DOHH2 (cell line): ENCODE measurements around the gene SLC1A4.

ENCODE experiments used
- H3F3A ChIP-seq: fragments of 200-600 bp; sonication (generic), shearing (Covaris generic); 2 replicates; pipeline ENCODE4 v1.6.0; 2016; ENCODE audit warnings: antibody characterized with exemption, mild to moderate bottlenecking; ENCODE audit not compliant: control insufficient read depth, insufficient read depth
- H3K27ac ChIP-seq: fragments of 200-600 bp; sonication (generic); 2 replicates; pipeline ENCODE4 v1.5.1; 2014; ENCODE audit warnings: low read depth, mild to moderate bottlenecking, low read length, moderate library complexity
- H3K27me3 ChIP-seq: fragments of 200-600 bp; sonication (generic); 2 replicates; pipeline ENCODE4 v1.6.1; 2014; ENCODE audit warnings: mild to moderate bottlenecking, low read length, mixed read lengths; ENCODE audit not compliant: control insufficient read depth
- H3K36me3 ChIP-seq: fragments of 200-600 bp; sonication (generic); 2 replicates; pipeline ENCODE4 v1.6.1; 2014; ENCODE audit warnings: mild to moderate bottlenecking, low read length, moderate library complexity, mixed read lengths; ENCODE audit not compliant: control insufficient read depth
- H3K4me1 ChIP-seq: fragments of 200-600 bp; sonication (generic); 2 replicates; pipeline ENCODE4 v1.6.1; 2014; ENCODE audit warnings: mild to moderate bottlenecking, low read length, mixed read lengths; ENCODE audit not compliant: control insufficient read depth
- H3K4me2 ChIP-seq: fragments of 200-600 bp; sonication (generic); 2 replicates; pipeline ENCODE4 v1.6.0; 2014; ENCODE audit warnings: mild to moderate bottlenecking, low read length, moderate library complexity
- H3K4me3 ChIP-seq: fragments of 200-600 bp; sonication (generic); 2 replicates; pipeline ENCODE4 v1.5.1; 2014; ENCODE audit warnings: mild to moderate bottlenecking, low read length, mixed read lengths
- H3K79me2 ChIP-seq: fragments of 200-600 bp; sonication (generic); 2 replicates; pipeline ENCODE4 v1.6.1; 2014; ENCODE audit warnings: mild to moderate bottlenecking, low read length, mixed read lengths; ENCODE audit not compliant: control insufficient read depth
- H3K9me2 ChIP-seq: fragments of 200-600 bp; sonication (generic); replicated peaks from 2 replicates; pipeline ENCODE4 v1.6.1; 2014; ENCODE audit warnings: mild to moderate bottlenecking, low read length, mixed read lengths; ENCODE audit not compliant: control insufficient read depth
- H3K9me3 ChIP-seq: fragments of 200-600 bp; sonication (generic); 2 replicates; pipeline ENCODE4 v1.6.1; 2014; ENCODE audit warnings: antibody characterized with exemption, low read length, mixed read lengths; ENCODE audit not compliant: control insufficient read depth, insufficient read depth
- H4K20me1 ChIP-seq: fragments of 200-600 bp; sonication (generic); 2 replicates; pipeline ENCODE4 v1.6.0; 2014; ENCODE audit warnings: low read depth, mild to moderate bottlenecking, antibody characterized with exemption, low read length, moderate library complexity; ENCODE audit not compliant: control insufficient read depth, insufficient read depth
- EZH2phosphoT487 ChIP-seq: fragments of 200-600 bp; sonication (generic); IDR thresholded peaks from 2 replicates; pipeline ENCODE4 v1.6.1; 2017; ENCODE audit warnings: borderline replicate concordance, mild to moderate bottlenecking, antibody characterized with exemption, low read length, moderate library complexity, mixed read lengths
- TF ChIP-seq, protein P1 (sequence below): fragments of 200-600 bp; sonication (generic); IDR thresholded peaks from one replicate; pipeline ENCODE4 v1.5.1; 2014; ENCODE audit warnings: antibody characterized with exemption, mild to moderate bottlenecking, low read depth, low read length; ENCODE audit not compliant: poor library complexity, severe bottlenecking

SLC1A4 gene

DNA sequence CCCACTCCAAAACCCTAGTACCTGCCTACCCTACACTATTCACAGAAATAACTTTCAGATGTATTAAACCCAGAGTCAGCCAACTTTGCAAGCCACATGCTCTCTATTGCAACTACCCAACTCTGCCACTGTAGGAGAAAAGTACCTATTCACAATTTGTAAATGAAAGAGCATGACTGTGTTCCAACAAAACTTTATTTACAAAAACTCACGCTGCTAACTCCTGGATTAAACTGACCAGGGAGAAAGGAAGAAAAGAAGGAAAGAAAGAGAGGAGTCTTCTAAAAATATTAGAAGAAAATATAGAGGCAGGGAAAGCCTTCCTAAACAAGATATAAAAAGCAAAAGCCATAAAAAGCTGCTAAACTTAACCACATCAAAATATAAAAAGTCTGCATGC lies 24.6 kb downstream of the SLC1A4 start:
- Histone ChIP-seq H3K27me3 (no peaks in the 10 kb centered on the region), H3K27ac (peak overlapping the region; percentile 13), H3K9me2 (no peaks in the 10 kb centered on the region), H3K4me1 (peaks cover 57% of the 10 kb centered on the region), H3K36me3 (peaks cover 81% of the 10 kb centered on the region), H3K79me2 (peaks cover 4% of the 10 kb centered on the region; the same call in 1 of the 2 replicates), H3F3A (peaks cover 9% of the 10 kb centered on the region), H3K9me3 (no peaks in the 10 kb centered on the region), H3K4me3 (peak overlapping the region; percentile 5; the same call in 1 of the 2 replicates), H4K20me1 (no peaks in the 10 kb centered on the region), H3K4me2 (peak overlapping the region; percentile 40)
- TF ChIP-seq EZH2phosphoT487, result no peak
- TF ChIP-seq, protein P1, sequence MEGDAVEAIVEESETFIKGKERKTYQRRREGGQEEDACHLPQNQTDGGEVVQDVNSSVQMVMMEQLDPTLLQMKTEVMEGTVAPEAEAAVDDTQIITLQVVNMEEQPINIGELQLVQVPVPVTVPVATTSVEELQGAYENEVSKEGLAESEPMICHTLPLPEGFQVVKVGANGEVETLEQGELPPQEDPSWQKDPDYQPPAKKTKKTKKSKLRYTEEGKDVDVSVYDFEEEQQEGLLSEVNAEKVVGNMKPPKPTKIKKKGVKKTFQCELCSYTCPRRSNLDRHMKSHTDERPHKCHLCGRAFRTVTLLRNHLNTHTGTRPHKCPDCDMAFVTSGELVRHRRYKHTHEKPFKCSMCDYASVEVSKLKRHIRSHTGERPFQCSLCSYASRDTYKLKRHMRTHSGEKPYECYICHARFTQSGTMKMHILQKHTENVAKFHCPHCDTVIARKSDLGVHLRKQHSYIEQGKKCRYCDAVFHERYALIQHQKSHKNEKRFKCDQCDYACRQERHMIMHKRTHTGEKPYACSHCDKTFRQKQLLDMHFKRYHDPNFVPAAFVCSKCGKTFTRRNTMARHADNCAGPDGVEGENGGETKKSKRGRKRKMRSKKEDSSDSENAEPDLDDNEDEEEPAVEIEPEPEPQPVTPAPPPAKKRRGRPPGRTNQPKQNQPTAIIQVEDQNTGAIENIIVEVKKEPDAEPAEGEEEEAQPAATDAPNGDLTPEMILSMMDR, result no peak

DNA sequence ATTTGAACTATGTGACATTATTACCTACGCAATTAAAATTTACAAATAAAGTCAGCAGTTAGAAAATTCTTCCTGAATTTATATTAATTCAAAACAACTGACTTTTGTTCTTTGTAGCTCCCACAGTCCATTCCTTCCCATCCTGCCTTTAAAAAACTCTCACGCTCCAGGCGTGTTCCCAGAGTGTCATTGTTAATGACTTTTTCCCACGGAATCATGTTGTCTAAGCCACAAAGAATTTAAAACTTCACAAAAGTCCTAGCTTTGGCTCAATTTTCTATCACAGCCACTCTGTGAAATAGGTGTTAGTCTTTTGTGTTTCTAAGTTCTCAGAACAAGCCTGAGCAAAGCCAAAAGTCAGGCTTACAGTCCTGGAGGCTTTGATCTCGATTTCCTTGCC lies 26.5 kb downstream of the SLC1A4 start:
- peaks cover 4% of the 10 kb centered on the region; the same call in 1 of the 2 replicates for H3K79me2 ChIP-seq
- peaks cover 88% of the 10 kb centered on the region for H3K36me3 ChIP-seq
- H3K4me2 ChIP-seq, result peak overlapping the region; percentile 63; the same call in 1 of the 2 replicates
- TF ChIP-seq, protein P1, result no peak
- no peak for TF ChIP-seq EZH2phosphoT487
- H3K27me3 ChIP-seq, result no peaks in the 10 kb centered on the region
- peaks cover 11% of the 10 kb centered on the region for H3F3A ChIP-seq
- H3K4me3 ChIP-seq, result no peak overlapping the region
- H3K27ac ChIP-seq, result no peak overlapping the region
- peaks cover 57% of the 10 kb centered on the region for H3K4me1 ChIP-seq
- no peaks in the 10 kb centered on the region for H3K9me2 ChIP-seq
- no peaks in the 10 kb centered on the region for H4K20me1 ChIP-seq
- no peaks in the 10 kb centered on the region for H3K9me3 ChIP-seq

DNA sequence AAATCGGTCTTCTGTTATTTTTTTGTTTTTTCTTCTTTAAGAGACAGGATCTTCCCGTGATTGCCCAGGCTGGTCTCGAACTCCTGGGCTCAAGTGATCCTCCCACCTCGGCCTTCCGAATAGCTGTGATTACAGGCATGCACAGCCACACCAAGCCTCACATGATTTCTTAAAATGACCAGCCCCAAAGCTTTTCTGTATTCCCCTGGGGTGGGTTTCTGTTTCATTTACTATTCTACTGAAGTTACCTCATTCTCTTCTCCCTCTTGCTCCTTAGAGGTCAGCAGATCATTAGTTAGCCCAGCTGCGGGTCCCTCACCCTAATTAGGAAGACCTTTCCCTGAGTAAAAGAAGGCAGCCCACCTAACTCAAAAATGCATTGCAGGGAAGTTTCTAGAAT lies 27.6 kb downstream of the SLC1A4 start:
- H3K4me2 ChIP-seq, result peak overlapping the region; percentile 63
- peaks cover 12% of the 10 kb centered on the region for H3F3A ChIP-seq
- peaks cover 90% of the 10 kb centered on the region for H3K36me3 ChIP-seq
- H3K4me3 ChIP-seq, result peak overlapping the region; percentile 35
- H4K20me1 ChIP-seq, result no peaks in the 10 kb centered on the region
- H3K4me1 ChIP-seq, result peaks cover 65% of the 10 kb centered on the region
- H3K9me2 ChIP-seq, result no peaks in the 10 kb centered on the region
- no peaks in the 10 kb centered on the region for H3K9me3 ChIP-seq
- H3K79me2 ChIP-seq, result peaks cover 4% of the 10 kb centered on the region; the same call in 1 of the 2 replicates
- no peak for TF ChIP-seq EZH2phosphoT487
- TF ChIP-seq, protein P1, result no peak
- H3K27me3 ChIP-seq, result no peaks in the 10 kb centered on the region
- H3K27ac ChIP-seq, result peak overlapping the region; percentile 56

DNA sequence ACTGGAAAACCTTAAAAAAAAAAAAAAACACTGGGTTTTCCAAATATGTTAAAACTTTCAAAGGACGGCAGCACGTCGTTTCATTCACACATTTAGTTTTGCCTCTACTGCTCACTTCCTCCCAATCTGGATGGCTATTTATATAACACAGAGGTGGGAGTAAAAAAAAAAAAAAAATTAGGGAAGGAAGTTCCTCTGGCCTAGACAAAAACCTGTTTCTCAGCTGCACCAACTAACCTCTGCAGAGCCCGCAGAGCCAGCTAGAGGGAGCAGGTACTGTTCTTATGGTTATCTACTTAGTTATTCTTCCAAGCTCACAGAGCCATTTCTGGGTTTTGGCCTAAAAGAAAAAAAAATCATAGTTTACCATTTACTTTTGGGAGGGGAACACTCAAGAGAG lies 28.1 kb downstream of the SLC1A4 start:
- H4K20me1 ChIP-seq, result no peaks in the 10 kb centered on the region
- peaks cover 4% of the 10 kb centered on the region; the same call in 1 of the 2 replicates for H3K79me2 ChIP-seq
- H3K4me2 ChIP-seq, result peak overlapping the region; percentile 63
- H3K36me3 ChIP-seq, result peaks cover 93% of the 10 kb centered on the region
- H3F3A ChIP-seq, result peaks cover 14% of the 10 kb centered on the region
- H3K9me2 ChIP-seq, result no peaks in the 10 kb centered on the region
- H3K4me3 ChIP-seq, result peak overlapping the region; percentile 35
- H3K27ac ChIP-seq, result peak overlapping the region; percentile 56
- peaks cover 68% of the 10 kb centered on the region for H3K4me1 ChIP-seq
- H3K9me3 ChIP-seq, result no peaks in the 10 kb centered on the region
- TF ChIP-seq EZH2phosphoT487, result no peak
- TF ChIP-seq, protein P1, result peak; percentile 66
- no peaks in the 10 kb centered on the region for H3K27me3 ChIP-seq
